ENCODE measurements around the gene HOXD1. TPM values are rescaled to one million over a fixed set of nuclear protein-coding genes. Genes with fewer than 3 reads are reported as not detected.

The HOXD1 gene
- total RNA-seq, 2 donors from 2014 or later: 4.0 to 8.3 TPM

DNA sequence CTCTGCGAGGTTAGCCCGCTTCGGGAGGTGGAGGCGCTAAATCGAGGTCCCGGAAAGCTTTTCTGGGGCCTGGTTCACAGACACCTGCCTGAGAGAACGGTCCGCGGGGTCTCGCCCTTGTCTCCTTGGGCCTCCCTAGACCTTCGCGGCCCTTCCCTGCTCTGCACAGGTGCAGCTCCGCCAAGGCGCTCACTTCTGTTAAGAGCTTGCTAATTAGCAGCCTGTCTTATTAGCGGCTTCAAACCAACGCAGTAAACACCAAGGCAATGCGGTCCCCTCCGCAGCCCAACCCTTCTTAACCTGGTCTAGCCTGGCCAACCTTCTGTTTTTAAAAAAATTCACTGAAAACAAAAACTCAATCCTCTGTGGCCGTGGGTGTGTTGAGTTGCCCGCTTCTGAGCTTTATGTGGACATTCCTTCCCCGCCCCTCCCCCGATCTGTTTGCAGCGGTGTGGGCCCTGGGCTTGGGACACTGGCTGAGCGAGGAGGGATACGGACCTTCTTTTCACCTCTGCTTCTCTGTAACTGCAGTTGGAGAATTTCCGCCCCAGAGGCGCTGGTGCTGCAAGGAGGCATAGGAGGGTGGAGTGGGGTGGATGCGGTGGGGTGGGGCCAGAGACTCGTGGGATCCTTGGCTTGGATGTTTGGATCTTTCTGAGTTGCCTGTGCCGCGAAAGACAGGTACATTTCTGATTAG lies 40.5 kb upstream of the HOXD1 start:
- no peak overlapping the region for H3K27ac ChIP-seq
- TF ChIP-seq, protein P1, sequence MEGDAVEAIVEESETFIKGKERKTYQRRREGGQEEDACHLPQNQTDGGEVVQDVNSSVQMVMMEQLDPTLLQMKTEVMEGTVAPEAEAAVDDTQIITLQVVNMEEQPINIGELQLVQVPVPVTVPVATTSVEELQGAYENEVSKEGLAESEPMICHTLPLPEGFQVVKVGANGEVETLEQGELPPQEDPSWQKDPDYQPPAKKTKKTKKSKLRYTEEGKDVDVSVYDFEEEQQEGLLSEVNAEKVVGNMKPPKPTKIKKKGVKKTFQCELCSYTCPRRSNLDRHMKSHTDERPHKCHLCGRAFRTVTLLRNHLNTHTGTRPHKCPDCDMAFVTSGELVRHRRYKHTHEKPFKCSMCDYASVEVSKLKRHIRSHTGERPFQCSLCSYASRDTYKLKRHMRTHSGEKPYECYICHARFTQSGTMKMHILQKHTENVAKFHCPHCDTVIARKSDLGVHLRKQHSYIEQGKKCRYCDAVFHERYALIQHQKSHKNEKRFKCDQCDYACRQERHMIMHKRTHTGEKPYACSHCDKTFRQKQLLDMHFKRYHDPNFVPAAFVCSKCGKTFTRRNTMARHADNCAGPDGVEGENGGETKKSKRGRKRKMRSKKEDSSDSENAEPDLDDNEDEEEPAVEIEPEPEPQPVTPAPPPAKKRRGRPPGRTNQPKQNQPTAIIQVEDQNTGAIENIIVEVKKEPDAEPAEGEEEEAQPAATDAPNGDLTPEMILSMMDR (IDR thresholded peaks at IDR 0.05): no peak
- H3K27me3 ChIP-seq: no peaks in the 10 kb centered on the region
- no peak overlapping the region for H3K4me3 ChIP-seq
- no peak for DNase-seq
- no peaks in the 10 kb centered on the region for H3K36me3 ChIP-seq
- H3K9ac ChIP-seq (ENCODE audit: low read depth in 2 of 2, low read length in 2 of 2): no peak overlapping the region
- H3K9me3 ChIP-seq: no peaks in the 10 kb centered on the region
- intact Hi-C loops (cut with DNase I): no loop called here
- H3K4me1 ChIP-seq: no peaks in the 10 kb centered on the region

DNA sequence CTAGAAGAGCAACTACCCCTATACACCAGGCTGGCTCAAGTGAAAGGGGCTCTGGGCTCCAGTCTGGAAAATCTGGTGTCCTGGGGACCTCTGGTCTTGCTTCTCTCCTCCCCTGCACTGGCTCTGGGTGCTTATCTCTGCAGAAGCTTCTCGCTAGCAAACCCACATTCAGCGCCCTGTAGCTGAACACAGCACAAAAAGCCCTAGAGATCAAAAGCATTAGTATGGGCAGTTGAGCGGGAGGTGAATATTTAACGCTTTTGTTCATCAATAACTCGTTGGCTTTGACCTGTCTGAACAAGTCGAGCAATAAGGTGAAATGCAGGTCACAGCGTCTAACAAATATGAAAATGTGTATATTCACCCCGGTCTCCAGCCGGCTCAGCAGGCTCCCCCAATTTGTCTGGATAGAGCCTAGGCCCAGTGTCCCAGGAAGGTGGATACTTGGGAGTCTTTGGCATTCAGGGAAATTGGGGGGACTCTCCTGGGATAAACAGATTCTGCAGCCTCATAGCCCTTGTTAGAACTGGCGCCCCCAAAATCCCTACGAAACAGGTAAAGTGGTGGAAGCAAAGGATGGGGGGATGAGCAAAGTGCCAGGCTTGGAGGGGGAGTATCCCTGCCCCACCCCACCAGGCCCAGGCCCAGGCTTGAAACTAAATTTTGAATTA lies 39.6 kb upstream of the HOXD1 start:
- Histone ChIP-seq H3K27me3 (no peaks in the 10 kb centered on the region), H3K4me3 (no peak overlapping the region), H3K4me1 (no peaks in the 10 kb centered on the region), H3K36me3 (no peaks in the 10 kb centered on the region), H3K9me3 (no peaks in the 10 kb centered on the region), H3K9ac (ENCODE audit: low read depth in 2 of 2, low read length in 2 of 2) (no peak overlapping the region), H3K27ac (no peak overlapping the region)
- intact Hi-C loops (cut with DNase I): no loop called here
- DNase-seq: no peak
- TF ChIP-seq, protein P1 (IDR thresholded peaks at IDR 0.05): no peak

DNA sequence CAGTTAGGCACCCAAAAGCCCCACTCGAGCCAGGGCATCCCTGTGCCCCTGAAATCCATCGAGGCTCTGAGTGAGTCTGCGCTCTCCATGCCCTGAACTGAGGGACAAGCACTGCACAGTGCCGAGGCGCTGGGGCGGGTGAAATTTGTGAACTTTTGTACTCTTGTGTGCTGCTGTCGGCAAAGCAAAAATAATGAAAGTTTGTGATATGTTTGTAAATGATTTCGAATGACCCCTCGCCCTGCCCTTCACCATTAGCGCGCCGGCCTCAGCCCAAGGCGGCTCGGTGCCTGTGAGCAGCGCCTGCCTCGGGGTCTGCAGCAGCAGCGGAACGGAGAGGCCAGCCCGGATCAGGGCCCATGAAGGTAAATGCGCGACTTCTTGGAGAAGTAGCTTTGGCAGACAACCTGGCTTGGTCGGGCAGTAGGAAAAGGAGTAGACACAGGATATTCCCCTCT lies 39.0 kb upstream of the HOXD1 start:
- no peak overlapping the region for H3K9ac ChIP-seq (ENCODE audit: low read depth in 2 of 2, low read length in 2 of 2)
- TF ChIP-seq, protein P1 (IDR thresholded peaks at IDR 0.05): no peak
- H3K9me3 ChIP-seq: no peaks in the 10 kb centered on the region
- H3K36me3 ChIP-seq: no peaks in the 10 kb centered on the region
- intact Hi-C loops (cut with DNase I): no loop called here
- H3K27me3 ChIP-seq: no peaks in the 10 kb centered on the region
- DNase-seq: no peak
- no peak overlapping the region for H3K4me3 ChIP-seq
- no peak overlapping the region for H3K27ac ChIP-seq
- no peaks in the 10 kb centered on the region for H3K4me1 ChIP-seq

DNA sequence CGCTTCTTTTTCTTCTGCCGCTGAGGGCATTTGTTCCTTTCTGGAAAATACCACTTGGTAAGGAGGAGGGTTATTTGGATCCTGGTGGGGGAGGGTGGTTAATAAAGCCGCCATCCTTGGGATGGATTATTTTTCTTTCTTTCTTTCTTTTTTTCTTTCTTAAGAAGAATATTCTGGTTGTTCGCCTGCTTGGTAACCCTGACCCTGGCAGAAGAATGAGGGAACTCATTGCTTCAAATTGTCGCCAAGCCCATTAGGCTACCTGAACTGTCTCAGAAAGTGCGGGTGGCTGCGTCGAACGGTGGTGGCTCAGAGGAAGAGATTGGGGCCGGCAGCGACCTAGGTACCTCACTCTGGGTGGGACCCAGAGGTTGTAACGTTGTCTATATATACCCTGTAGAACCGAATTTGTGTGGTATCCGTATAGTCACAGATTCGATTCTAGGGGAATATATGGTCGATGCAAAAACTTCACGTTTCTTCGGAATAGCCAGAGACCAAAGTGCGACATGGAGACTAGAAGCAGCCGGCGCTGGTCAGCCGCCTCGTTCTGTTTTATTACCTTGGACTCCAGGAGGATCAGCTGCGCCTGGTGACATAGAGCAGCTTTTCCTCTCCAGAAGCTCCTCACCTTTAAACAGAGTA lies 38.4 kb upstream of the HOXD1 start:
- Histone ChIP-seq H3K4me1 (no peaks in the 10 kb centered on the region), H3K9me3 (no peaks in the 10 kb centered on the region), H3K27ac (no peak overlapping the region), H3K4me3 (no peak overlapping the region), H3K27me3 (no peaks in the 10 kb centered on the region), H3K9ac (ENCODE audit: low read depth in 2 of 2, low read length in 2 of 2) (no peak overlapping the region), H3K36me3 (no peaks in the 10 kb centered on the region)
- TF ChIP-seq, protein P1 (IDR thresholded peaks at IDR 0.05): no peak
- no peak for DNase-seq
- intact Hi-C loops (cut with DNase I): no loop called here

DNA sequence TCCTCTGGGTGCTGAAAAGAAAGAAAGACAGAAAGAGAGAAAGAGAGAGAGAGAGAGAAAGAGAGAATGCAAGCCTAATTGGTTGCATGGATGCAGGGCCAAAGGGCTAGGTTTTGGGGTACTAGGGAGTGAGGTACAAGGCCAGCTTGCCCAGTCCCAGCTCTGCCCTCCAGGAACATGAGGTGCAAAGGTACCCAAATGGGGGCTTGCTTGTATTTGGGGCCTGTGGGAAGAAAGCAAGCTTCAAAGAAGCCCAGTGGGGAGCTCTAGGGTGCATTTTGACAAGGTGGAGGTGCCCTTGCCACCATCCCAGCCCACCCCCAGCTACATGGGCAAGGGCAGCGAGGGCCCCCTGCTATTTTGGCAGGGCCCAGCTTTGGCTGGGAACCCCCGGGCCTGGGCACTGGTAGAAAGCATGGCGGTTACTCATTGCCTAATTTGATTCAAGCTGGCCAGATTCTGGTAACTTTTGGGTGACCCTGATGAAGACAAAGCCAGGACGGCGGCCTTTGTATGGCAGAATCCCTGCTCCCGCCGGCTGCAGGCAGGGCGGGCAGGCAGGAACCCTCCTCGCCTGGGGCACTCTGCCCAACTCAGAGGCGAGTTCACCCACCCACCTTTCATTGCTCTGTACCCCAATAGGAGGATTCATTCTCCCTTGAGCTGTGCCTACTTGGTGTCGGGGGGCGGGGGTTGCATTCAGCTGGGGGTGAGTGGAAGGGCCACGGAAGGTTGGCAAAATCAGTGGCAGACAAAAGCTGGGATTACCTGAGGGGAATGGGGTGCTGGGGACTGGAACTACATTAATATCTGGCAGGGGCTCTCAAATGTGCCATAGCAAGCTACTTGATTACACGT lies 37.7 kb upstream of the HOXD1 start:
- intact Hi-C loops (cut with DNase I): no loop called here
- DNase-seq: no peak
- H3K27me3 ChIP-seq: peaks cover 3% of the 10 kb centered on the region
- H3K27ac ChIP-seq: no peak overlapping the region
- TF ChIP-seq, protein P1 (IDR thresholded peaks at IDR 0.05): no peak
- no peak overlapping the region for H3K4me3 ChIP-seq
- H3K36me3 ChIP-seq: no peaks in the 10 kb centered on the region
- no peaks in the 10 kb centered on the region for H3K4me1 ChIP-seq
- H3K9ac ChIP-seq (ENCODE audit: low read depth in 2 of 2, low read length in 2 of 2): no peak overlapping the region
- H3K9me3 ChIP-seq: no peaks in the 10 kb centered on the region

Data from colonic mucosa (tissue), 4 donors.